Measurements from ENCODE around the gene ZNF792.
"Not testable (repeated sequence)": the region's sequence is repeated elsewhere in the genome, so short reads cannot be mapped to it uniquely, and the experiment has no call there.

Gene ZNF792

DNA sequence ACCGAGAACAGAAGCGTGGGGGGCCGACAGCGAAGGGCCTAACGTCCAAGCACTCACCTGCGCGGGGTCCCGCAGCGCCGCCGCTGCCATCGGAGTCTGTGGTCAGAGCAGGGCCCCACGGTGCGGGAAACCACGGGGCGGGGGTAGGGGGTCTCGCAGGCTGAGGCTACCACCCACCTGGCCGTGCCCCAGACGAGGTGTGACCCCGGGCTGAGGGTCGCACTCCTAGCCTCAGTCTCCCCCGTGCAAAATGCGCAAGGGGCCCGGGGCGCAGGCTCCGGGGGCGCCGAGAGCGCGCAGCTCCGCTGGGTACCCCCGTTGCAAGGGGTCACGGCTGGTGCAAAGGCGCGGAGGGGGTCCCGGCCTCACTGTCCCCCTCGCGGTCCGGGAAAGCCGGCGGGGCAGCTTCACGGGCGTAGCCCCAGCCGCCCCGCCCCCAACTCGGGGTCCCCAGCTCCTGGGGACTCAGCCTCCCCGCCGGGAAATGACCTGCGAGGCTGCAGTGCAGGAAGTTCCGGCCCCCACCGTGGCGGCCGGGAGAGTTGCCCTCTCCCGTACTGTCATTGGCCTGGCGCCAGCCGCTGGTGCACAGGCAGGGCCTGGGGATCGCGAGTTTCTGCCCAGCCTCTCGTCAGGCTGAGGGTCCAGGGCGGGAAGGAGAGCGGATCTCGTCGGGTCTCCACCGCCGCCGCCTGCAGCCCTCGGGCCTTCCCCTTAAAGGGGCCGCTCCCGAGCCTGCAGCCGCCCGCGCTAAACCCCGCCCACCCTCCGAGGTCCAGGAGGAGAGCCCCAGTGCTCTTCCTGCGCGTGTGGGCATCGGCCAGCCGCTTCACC, at the start of gene ZNF792:
Gene ZNF792 (minus strand): TSS at position 657 of the 834 bp plus-strand sequence. CDS start 567 bp downstream, at position 90.
- peak in 1 of 2 donors; percentile 49 for DNase-seq (ENCODE audit: extremely low read depth in 1 of 2, low read depth in 1 of 2)

DNA sequence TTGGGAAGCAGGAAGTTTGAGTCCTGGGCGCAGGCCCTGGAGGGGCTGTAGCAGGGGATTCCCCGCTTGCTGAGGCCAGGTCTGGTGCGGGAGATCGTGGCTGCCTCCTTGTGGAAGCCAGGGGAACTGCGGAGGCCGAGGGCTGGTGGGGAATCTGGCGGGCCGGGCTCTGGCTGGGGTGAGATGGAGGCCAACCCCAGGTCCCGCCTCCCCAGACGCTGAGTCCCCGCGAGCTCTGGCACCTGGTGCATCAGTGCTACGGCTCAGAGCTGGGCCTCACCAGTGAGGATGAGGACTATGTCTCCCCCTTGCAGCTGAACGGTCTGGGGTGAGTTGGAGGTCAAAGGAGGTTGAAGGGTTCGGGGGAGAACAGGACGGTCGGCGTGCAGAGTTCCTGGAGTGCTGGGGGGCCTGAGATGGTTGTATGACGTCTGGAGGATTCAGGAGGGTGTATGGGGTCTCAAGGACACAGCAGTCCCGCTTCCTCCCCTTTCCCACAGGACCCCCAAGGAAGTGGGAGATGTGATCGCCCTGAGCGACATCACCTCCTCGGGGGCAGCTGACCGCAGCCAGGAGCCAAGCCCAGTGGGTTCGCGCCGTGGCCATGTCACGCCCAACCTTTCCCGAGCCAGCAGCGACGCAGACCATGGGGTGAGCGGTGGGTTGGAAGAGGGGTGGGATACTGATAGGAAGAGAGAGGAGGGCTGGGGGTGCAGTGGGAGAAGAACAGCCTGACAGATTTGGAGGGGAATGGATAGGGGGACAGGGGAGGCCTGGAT, 49.2 kb upstream of the ZNF792 start:
- peak; percentile 53 to 66 for DNase-seq (ENCODE audit: extremely low read depth in 1 of 2, low read depth in 1 of 2)

DNA sequence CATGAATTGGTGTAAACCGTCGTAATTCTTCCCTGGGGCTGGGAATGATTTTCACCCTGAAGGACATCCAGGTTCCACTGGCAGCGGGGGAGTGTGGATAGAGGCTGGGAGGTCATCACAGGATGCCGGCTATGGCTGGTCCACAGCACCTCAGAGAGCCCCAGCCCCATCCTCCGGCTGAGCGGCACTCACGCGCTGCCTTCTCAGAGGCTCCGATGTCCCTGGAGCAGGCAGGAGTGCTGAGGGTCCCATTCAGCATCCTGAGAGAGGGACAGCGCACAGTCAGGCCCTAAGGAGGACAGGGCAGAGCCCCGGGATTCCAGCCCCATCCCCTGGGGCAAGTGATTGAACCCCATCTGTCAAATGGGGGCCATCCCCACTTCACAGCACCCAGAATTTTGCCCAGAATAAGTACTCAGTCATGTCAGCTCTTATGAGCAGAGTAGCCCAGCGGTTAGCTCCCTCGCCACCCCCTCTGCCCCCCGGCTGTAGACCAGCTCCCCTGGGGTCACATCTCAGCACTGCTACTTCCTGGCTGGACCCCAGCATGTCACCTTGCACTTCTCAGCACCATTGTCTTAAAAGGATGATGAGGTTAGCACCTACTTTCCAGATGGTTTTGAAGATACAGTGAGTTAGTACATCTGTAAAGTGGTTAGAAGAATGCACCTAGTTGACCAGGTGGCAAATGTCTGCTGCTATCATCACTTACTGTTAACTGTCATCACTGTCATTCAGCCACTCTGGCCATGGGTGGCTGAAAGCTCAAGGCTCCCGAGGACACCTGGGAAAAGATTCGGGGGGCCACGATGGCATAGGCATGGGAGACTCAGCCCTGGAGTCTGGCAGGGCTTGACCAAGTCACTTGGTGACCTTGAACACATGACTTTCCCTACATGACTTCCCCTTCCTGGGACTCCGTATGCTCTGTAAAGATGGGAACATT, 48.0 kb upstream of the ZNF792 start:
- no peak for DNase-seq (ENCODE audit: extremely low read depth in 1 of 2, low read depth in 1 of 2)

DNA sequence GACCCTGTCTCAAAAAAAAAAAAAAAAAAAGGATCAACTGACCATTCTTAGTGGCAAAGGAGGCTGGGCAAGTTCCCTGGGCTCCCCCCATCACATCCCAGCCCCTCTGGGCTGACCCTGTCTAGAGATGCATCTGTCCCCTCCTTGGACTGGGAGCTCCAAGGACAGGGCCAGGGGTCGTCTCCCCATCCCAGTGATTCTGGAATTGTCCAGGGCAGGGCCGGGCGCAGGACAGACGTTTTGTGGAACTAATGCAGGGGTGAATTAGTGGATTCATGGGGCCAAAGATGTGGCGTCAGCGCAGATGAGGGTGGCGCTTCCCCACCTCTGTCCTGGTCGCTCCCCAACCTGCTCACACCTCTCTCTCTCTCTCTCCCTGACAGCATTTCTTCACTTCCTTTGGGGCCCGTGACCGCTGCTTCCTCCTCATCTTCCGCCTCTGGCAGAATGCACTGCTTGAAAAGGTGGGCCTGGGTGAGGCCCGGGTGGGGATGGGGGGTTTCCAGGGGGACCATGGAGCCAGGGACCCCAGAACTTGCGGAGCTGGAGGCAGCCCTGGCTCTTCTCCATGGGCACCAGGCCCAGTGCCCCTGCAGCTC, 47.2 kb upstream of the ZNF792 start:
- no peak for DNase-seq (ENCODE audit: extremely low read depth in 1 of 2, low read depth in 1 of 2)

DNA sequence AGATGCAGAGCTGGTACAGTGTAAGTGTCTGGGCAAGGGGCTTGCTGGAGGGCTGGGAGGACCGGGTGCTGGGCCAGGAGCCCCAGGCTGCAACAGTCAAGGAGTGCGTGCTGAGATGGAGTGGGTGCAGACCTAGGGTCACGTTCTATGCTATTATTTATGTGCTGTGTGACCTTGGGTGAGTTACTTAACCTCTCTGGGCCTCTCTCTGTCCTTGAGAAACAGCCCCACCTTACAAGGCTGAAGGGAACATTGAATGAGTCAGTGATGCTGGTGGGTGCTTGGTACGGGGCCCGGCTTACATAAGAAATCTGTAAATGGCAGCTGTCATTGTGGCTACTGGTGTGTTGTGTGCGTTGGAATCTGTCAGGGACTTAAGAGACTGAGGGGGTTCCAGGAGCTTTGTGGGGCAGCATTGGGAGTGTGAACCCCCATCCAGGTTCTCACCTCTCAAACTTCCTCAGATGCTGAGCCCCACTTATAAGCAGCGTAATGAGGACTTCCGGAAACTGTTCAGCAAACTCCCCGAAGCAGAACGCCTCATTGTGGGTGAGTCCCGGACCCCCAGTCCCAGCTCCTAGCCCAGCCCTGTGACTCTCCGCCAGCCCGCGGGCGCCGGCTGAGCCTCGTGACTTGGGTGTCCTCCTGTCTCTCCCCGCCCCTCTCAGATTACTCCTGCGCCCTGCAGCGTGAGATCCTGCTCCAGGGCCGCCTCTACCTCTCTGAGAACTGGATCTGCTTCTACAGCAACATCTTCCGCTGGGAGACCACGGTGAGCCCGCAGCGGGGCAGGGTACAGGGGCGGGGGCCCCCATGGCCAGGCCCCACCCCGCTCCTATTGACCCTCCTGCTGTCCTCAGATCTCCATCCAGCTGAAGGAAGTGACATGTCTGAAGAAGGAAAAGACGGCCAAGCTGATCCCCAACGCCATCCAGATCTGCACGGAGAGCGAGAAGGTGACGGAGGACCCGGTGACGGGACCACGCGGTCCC, 45.7 kb upstream of the ZNF792 start:
- no peak for DNase-seq (ENCODE audit: extremely low read depth in 1 of 2, low read depth in 1 of 2)

DNA sequence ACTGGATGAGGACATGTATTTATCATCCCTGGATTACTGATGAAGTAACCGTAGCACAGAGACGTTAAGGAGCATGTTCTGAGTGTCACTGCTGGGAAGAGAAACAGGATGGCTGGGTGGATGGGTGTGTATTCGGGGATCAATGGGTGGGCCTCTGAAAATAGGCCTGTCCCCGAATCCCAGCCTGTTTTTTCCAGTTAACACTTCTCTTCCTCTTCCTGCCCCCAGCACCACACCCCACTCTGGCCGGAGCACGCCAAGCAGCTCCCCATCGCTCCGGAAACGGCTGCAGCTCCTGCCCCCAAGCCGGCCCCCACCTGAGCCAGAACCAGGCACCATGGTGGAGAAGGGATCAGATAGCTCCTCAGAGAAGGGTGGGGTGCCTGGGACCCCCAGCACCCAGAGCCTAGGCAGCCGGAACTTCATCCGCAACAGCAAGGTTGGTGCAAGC, 44.9 kb upstream of the ZNF792 start:
- no peak for DNase-seq (ENCODE audit: extremely low read depth in 1 of 2, low read depth in 1 of 2)

DNA sequence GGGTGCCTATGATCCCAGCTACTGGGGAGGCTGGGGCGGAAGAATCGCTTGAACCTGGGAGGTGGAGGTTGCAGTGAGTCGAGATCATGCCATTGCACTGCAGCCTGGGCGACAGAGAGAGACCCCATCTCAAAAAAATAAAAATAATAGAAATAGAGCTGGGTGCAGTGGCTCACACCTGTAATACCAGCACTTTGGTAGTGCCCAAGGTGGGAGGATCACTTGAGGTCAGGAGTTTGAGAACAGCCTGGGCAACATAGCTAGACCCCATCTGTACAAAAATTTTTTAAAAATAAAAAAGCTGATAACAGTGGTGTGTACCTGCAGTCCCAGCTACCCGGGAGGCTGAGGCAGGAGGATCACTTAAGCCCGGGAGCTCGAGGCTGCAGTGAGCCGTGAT, 43.4 kb upstream of the ZNF792 start:
- not testable (repeated sequence) for DNase-seq (ENCODE audit: extremely low read depth in 1 of 2, low read depth in 1 of 2)

DNA sequence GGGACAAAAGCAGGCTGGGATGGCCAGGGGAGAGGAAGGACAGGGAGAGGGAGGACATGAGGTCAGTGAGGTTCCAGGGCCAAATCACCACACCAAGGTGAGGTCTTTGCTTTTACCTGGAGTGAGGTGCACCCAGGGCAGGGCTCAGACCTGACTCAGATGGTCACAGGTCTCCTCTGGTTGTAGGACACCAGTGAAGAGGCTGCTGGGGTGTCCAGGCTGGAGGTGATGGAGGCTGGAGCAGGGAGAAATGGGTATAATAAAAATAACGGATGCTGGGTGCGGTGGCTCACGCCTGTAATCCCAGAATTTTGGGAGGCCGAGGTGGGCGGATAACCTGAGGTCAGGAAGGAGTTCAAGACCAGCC, 43.0 kb upstream of the ZNF792 start:
- no peak for DNase-seq (ENCODE audit: extremely low read depth in 1 of 2, low read depth in 1 of 2)

DNA sequence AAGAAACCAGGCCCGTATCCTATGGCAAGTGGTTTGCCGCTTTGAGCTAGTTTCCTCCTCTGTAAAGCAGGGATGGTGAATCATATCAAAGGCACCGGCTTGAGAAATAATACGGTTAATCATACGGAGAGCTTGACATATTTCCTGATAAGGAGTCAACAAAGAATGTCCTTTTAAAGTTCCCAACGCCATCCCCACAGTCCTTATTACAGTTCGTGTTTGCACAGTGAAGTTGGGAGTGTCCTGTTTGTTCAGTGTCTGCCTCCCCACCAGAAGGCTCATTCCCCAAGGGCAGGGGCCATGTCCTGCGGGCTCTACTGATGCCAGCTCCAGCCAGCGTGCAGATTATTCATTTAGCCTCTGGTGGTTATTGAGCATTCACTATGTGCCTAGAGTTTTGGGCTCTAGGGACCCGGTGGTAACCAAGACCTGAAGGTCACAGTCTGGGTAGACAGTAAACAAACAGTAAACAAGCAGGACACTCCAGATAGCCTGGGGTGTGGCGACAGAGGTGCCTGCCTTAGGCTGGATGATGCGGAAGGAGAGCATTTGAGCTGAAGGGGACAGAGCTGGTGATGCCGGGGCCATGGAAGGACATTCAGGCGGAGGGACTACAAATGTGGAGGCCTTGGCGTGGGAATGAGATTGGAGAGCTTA, 42.4 kb upstream of the ZNF792 start:
- DNase-seq (ENCODE audit: extremely low read depth in 1 of 2, low read depth in 1 of 2), result no peak

DNA sequence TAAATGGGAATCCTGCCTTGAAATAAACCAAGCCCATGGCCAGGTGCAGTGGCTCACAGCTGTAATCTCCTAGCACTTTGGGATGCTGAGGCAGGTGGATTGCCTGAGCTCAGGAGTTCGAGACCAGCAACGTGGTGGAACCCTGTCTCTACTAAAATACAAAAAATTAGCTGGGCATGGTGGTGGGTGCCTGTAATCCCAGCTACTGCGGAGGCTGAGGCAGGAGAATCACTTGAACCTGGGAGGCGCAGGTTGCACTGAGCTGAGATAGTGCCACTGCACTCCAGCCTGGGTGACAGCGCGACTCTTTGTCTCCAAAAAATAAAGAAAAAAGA, 41.9 kb upstream of the ZNF792 start:
- DNase-seq (ENCODE audit: extremely low read depth in 1 of 2, low read depth in 1 of 2), result not testable (repeated sequence)

DNA sequence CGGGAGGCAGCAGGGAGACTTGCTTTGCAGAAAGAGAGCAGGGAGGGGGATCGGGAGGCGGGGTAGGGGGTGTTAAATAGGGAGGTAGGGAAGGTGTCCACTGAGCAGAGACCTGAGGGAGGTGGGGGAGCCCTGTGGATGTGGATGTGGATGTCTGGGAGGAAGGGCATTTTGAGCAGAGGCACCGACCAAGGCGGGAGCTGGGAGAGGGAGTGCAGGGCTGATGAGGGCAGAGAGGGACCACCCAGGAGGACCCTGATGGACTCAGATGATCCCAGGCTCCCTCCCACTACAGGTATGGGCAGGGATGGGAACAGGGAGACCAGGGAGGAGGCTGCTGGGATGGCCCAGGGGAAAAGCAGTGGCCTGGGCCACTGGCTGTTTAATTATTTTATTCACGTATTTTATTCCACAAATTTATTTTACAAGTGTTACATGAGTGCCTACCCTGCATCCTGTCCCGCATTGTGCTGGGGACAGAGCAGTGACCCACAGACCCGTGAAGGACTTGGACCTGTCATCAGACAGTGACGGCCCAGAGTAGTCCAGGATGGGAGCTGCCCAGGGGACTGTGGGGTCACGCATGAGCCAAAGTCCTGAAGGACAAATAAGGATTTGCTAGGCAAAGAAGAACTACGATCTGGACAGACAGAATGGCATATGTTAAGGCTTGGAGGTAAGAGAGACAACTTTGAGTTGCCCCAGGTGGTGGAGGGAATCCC, 41.4 kb upstream of the ZNF792 start:
- DNase-seq (ENCODE audit: extremely low read depth in 1 of 2, low read depth in 1 of 2), result no peak

DNA sequence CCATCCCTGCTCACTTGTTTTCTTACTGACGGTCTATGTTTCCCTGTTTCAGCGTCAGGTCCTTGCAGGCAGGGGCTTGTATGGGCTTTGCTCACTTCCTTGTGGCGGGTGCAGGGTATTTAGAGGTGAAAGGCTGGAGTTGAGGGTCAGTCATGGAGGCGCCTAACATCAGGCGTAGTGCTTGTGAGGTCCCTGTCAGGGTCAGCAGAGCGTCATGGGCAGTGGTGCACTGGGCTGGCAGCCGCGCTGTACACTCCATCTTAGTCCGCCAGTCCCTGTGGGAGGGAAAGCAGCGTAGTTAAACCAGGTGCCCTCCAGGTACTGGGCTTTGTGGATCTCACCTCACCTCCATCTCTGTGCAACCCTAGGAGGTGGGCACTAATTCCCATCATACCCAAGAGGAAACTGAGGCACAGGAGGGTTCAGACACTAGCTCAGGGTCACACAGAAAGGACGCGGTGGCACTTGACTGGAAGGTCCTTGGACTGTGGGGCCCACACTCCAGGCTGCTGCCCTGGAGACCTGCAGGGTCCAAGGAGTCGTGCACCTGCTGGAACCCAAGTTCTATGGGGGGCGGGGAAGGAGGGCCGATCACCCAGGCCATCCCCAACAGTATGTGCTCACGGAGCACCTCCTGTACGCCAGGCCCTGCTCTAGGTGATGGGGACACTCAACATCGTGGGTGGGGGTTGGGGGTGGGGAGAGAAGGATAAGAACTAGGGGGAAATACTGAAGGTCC, 40.7 kb upstream of the ZNF792 start:
- DNase-seq (ENCODE audit: extremely low read depth in 1 of 2, low read depth in 1 of 2), result no peak

DNA sequence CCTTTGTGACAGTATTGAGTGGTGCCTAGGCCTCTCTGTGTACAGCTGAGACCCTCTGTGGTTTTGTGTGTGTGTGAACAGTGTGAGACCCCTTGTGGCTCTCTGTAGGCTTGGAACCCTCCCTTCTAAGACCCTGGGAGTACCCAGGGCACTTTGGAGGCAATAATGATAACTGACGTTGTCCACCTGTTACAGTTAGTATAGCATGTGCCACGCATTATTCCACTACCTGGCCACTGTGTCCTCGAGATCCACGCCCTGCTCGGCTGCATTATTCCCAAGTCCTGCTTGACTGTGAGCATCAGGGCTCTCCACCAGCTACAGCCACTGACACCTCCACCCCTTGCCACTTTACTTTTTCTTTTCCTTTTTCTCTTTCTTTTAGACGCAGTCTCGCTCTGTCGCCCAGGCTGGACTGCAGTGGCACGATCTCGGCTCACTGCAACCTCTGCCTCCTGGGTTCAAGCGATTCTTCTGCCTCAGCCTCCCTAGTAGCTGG, 38.1 kb upstream of the ZNF792 start:
- DNase-seq (ENCODE audit: extremely low read depth in 1 of 2, low read depth in 1 of 2), result no peak

DNA sequence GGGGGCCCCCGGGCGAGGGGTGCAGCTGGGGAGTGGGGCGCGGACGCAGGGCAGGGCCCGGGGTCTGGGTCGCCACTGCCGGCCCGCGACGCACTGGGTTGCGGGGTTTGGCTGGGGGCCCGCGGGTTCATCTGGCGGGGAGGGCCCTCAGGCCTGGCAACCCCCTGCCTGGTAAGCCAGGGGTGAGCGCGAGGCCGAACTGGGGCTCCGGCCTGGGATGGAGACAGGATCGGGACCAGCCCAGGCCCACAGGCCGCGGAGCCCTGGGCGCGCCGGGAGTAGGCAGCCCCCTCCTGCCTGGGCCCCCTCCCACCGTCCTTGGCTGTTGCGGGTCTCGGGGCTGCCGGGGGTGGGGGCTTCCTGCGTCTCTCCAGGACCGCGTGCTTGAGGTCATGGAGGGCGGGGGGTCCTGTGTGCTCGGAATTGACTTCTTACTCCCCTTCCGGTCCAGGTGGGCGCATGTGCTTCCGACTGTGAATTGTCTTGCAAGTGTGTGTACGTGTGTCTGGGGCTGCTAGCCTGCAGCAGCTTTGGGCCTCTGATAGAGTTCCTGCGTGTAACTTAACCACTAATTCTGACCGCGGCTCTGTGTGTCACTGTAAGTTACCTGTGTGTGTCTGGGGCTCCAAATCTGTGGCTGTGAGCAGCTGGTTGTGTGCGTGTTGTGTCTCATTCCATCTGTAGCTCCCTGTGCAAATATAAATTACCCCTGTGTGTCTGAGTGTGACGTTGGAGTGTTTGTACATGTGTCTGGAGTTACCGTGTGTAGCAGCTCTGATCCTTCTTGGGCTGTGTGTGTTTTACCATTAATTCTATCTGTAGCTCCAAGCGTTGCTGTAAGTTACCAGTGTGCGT, 36.8 kb upstream of the ZNF792 start:
- peak in 1 of 2 donors; percentile 62 for DNase-seq (ENCODE audit: extremely low read depth in 1 of 2, low read depth in 1 of 2)

DNA sequence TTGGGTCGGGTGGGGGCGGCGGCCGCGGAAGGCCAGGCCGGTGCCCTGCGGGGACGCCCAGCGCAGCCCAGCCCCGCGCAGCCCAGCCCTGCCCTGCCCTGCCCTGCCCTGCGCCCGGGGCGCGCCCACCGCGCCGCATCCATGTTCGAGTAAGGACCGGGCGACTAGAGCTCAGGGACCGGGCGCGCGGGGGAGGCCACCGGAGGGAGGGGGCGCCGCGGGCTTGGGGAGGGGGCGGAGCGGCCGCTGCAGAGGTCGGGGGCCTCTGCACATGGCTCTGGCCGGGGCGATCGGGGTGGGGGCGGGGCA, 36.3 kb upstream of the ZNF792 start:
- DNase-seq (ENCODE audit: extremely low read depth in 1 of 2, low read depth in 1 of 2), result no peak

DNA sequence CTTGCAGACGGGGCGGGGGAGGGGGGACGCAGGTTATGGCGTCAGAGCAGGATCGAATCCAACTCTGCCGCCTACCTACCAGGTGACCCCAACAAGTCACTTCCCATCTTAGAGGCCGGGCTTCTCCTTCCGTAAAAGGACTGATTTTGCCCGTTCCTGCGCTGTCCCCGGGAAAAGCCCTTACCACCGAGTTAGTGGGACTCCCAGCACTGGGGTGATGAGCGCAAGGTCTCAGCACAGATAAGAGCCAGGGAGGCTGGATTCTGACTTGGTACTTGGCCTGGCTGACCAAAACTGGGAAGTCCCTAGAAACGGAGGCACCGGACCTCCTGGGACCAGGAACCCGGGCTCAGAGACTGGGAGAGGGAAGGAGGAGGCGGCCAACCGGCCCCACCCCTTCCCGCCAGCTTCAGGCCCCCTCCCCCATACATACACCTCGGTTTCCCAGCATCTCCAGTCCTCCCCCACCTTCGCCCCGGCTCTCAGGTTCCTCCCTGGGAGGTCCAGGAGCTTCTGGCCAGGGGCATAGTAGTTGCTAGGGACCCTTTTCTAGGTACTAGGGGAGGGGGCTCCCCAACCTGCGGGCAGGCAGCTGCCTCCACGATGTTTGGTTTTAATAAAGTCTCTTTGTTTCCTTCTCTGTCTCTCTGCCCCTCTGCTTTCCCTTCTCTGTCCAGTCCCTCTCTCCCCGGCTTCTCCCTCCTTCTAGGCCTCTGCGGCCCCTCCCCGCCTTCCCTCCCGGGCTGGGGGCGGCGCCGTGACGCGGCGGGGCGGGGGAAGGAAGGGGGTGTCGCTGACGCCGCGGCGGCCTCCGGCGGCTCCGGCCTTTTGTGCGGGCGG, 35.7 kb upstream of the ZNF792 start, which contains the start of gene GRAMD1A:
Gene GRAMD1A (plus strand): TSS at position 826 of the 840 bp plus-strand sequence. CDS start 156 bp downstream, outside the sequence.
- DNase-seq (ENCODE audit: extremely low read depth in 1 of 2, low read depth in 1 of 2), result peak; percentile 54 to 63

Measured in stimulated activated CD8-positive, alpha-beta memory T cell treated with anti-CD3 and anti-CD28 coated beads, Interleukin-7, amount 100 ng/mL, for 48 hours (primary cell).